ENCODE data around the gene EDC4. TPM values are rescaled to one million over a fixed set of nuclear protein-coding genes. Genes with fewer than 3 reads are reported as not detected.

The EDC4 gene
- total RNA-seq, 1 experiment from 2014 or later = 106 TPM

DNA sequence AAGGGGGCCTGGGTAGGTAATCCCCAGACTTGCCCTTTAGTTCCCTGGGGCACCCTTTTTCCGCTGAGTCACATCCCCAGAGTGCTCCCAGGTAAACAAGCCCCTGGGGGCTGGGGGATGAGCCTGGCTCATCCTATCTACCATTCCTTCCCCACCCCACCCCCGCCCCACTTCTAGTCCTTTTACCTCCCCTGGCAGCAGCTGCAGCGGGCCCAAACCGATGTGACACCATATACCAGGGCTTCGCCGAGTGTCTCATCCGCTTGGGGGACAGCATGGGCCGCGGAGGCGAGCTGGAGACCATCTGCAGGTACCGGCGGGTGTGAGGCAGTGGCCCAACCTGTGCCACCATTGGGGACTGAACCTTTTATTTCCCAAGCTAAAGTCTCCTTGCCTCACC, 12.7 kb downstream of the EDC4 start:
- H3K36me3 Mint-ChIP-seq (ENCODE audit: insufficient read depth in 1 of 3, low read depth in 3 of 3) = peaks cover 12 to 34% (median 33%) of the 10 kb centered on the region in 3 experiments
- TF ChIP-seq, protein P1, sequence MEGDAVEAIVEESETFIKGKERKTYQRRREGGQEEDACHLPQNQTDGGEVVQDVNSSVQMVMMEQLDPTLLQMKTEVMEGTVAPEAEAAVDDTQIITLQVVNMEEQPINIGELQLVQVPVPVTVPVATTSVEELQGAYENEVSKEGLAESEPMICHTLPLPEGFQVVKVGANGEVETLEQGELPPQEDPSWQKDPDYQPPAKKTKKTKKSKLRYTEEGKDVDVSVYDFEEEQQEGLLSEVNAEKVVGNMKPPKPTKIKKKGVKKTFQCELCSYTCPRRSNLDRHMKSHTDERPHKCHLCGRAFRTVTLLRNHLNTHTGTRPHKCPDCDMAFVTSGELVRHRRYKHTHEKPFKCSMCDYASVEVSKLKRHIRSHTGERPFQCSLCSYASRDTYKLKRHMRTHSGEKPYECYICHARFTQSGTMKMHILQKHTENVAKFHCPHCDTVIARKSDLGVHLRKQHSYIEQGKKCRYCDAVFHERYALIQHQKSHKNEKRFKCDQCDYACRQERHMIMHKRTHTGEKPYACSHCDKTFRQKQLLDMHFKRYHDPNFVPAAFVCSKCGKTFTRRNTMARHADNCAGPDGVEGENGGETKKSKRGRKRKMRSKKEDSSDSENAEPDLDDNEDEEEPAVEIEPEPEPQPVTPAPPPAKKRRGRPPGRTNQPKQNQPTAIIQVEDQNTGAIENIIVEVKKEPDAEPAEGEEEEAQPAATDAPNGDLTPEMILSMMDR (conservative IDR thresholded peaks at IDR 0.05) = no peak
- Histone ChIP-seq H4K5ac (ENCODE audit: insufficient read length, low read depth, low read length) (no peak overlapping the region), H3K18ac (ENCODE audit: insufficient read length, low read depth, low read length) (no peak overlapping the region), H3K79me2 (ENCODE audit: insufficient read depth, low read length) (no peaks in the 10 kb centered on the region), H3K4me2 (ENCODE audit: insufficient read depth, insufficient read length, low read length) (no peak overlapping the region), H3K9ac (ENCODE audit: extremely low read depth, insufficient read length, low read length) (no peak overlapping the region), H3T11ph (ENCODE audit: low read length) (no peak overlapping the region), H3K79me1 (ENCODE audit: insufficient read depth, low read depth, low read length, poor library complexity, severe bottlenecking) (no peaks in the 10 kb centered on the region), H3K4me1 (ENCODE audit: insufficient read depth, low read length) (no peaks in the 10 kb centered on the region), H3K27ac (ENCODE audit: insufficient read length, low read depth, low read length) (no peak overlapping the region), H2BK20ac (ENCODE audit: low read depth, low read length, poor library complexity, severe bottlenecking) (no peak overlapping the region), H2BK15ac (ENCODE audit: low read depth, low read length) (no peak overlapping the region), H2BK5ac (ENCODE audit: insufficient read length, low read length) (no peak overlapping the region), H3K56ac (ENCODE audit: insufficient read length, low read depth, low read length) (no peak overlapping the region), H3K9me3 (ENCODE audit: control insufficient read depth, low read depth, low read length) (no peaks in the 10 kb centered on the region), H2AFZ (ENCODE audit: low read length) (no peak overlapping the region), H2BK12ac (ENCODE audit: insufficient read length, low read depth, low read length) (no peak overlapping the region), H3K27me3 (ENCODE audit: insufficient read depth, low read length) (no peaks in the 10 kb centered on the region), H3K23ac (ENCODE audit: insufficient read length, low read depth, low read length) (no peak overlapping the region), H2BK120ac (ENCODE audit: low read depth, low read length, poor library complexity, severe bottlenecking) (no peak overlapping the region), H3K14ac (ENCODE audit: insufficient read depth, low read length) (no peak overlapping the region), H4K20me1 (ENCODE audit: control insufficient read depth, insufficient read depth, insufficient read length) (no peaks in the 10 kb centered on the region), H4K8ac (replicated peaks; ENCODE audit: insufficient read length, low read depth, low read length) (no peak overlapping the region), H2AK5ac (ENCODE audit: insufficient read length, low read length) (no peak overlapping the region), H3K23me2 (ENCODE audit: insufficient read length, low read depth, low read length, poor library complexity, severe bottlenecking) (no peaks in the 10 kb centered on the region), H3K4ac (ENCODE audit: low read depth, low read length) (no peak overlapping the region), H4K91ac (ENCODE audit: insufficient read length, low read depth, low read length) (no peak overlapping the region)
- H3K4me1 Mint-ChIP-seq = peaks cover 13 to 28% of the 10 kb centered on the region in 2 experiments
- DNase-seq = no peak
- H3K9me3 Mint-ChIP-seq = no peaks in the 10 kb centered on the region
- H3K27me3 Mint-ChIP-seq (ENCODE audit: low read depth) = no peaks in the 10 kb centered on the region; the same call in none of the 2 replicates
- no CpG with 5 or more reads among the region's 12 CpGs for WGBS (ENCODE audit: extremely low coverage, insufficient read length, low lambda C conversion rate)
- peak overlapping the region in 1 of 3 experiments; percentile 31; a peak in 1 of 7 replicates for H3K27ac Mint-ChIP-seq
- peak overlapping the region in 1 of 2 experiments; percentile 68; a peak in 2 of 5 replicates for H3K4me3 Mint-ChIP-seq

All from H9 (cell line).